ENCODE results near the gene STYK1.
"Not testable (repeated sequence)": the region's sequence is repeated elsewhere in the genome, so short reads cannot be mapped to it uniquely, and the experiment has no call there.

Gene STYK1

GRCh38 chr12:10613349-10614055 lies 60.4 kb downstream of the STYK1 start, which contains the start of gene MAGOHB:
TSS of gene MAGOHB (minus strand) at chr12:10613609. CDS start at chr12:10613532, 77 bp downstream.
- H3K36me3 ChIP-seq (ENCODE audit: insufficient read depth, insufficient read length, low read length), result peaks cover 43% of the 10 kb centered on the region
- no peaks in the 10 kb centered on the region for H3K4me1 ChIP-seq (ENCODE audit: insufficient read depth, insufficient read length)
- H3K4me3 ChIP-seq (ENCODE audit: insufficient read length, low read depth), result peak within 1 kb of the TSS; percentile 91
- peak; percentile 100 for DNase-seq (ENCODE audit: low read depth, low spot score)
- no peaks in the 10 kb centered on the region for H3K9me3 ChIP-seq (ENCODE audit: insufficient read depth, low read length)
- TF ChIP-seq ZNF274 (IDR thresholded peaks at IDR 0.05; ENCODE audit: low read depth, low read length) (no peak), YY1 (IDR thresholded peaks at IDR 0.05; ENCODE audit: insufficient read depth, insufficient read length) (peak; percentile 73)
- H3K9ac ChIP-seq (ENCODE audit: insufficient read length, low read depth), result peak within 1 kb of the TSS; percentile 94
- no peaks in the 10 kb centered on the region for H3K27me3 ChIP-seq (ENCODE audit: insufficient read depth, insufficient read length)

- Histone ChIP-seq H3K9me3 (ENCODE audit: insufficient read depth, low read length) (no peaks in the 10 kb centered on the region), H3K4me3 (ENCODE audit: insufficient read length, low read depth) (peak overlapping the region; percentile 91), H3K4me1 (ENCODE audit: insufficient read depth, insufficient read length) (no peaks in the 10 kb centered on the region), H3K36me3 (ENCODE audit: insufficient read depth, insufficient read length, low read length) (peaks cover 48% of the 10 kb centered on the region), H3K9ac (ENCODE audit: insufficient read length, low read depth) (peak overlapping the region; percentile 94), H3K27me3 (ENCODE audit: insufficient read depth, insufficient read length) (no peaks in the 10 kb centered on the region)
- TF ChIP-seq ZNF274 (IDR thresholded peaks at IDR 0.05; ENCODE audit: low read depth, low read length), result no peak
- no peak for TF ChIP-seq SUZ12 (IDR thresholded peaks at IDR 0.05; ENCODE audit: extremely low read depth, insufficient read depth, insufficient read length)
- no peak for TF ChIP-seq YY1 (IDR thresholded peaks at IDR 0.05; ENCODE audit: insufficient read depth, insufficient read length)
- peak; percentile 33 for DNase-seq (ENCODE audit: low read depth, low spot score)
These were observed 60.9 kb downstream of the STYK1 start for GRCh38 chr12:10612984-10613348.

GRCh38 chr12:10612110-10612509 lies 61.7 kb downstream of the STYK1 start:
- Histone ChIP-seq H3K9me3 (ENCODE audit: insufficient read depth, low read length) (no peaks in the 10 kb centered on the region), H3K4me3 (ENCODE audit: insufficient read length, low read depth) (peak overlapping the region; percentile 91), H3K4me1 (ENCODE audit: insufficient read depth, insufficient read length) (no peaks in the 10 kb centered on the region), H3K36me3 (ENCODE audit: insufficient read depth, insufficient read length, low read length) (peaks cover 57% of the 10 kb centered on the region), H3K27me3 (ENCODE audit: insufficient read depth, insufficient read length) (no peaks in the 10 kb centered on the region), H3K9ac (ENCODE audit: insufficient read length, low read depth) (peak overlapping the region; percentile 94)
- TF ChIP-seq SUZ12 (IDR thresholded peaks at IDR 0.05; ENCODE audit: extremely low read depth, insufficient read depth, insufficient read length) (no peak), ZNF274 (IDR thresholded peaks at IDR 0.05; ENCODE audit: low read depth, low read length) (no peak), YY1 (IDR thresholded peaks at IDR 0.05; ENCODE audit: insufficient read depth, insufficient read length) (no peak)
- no peak for DNase-seq (ENCODE audit: low read depth, low spot score)

GRCh38 chr12:10611258-10611657 lies 62.6 kb downstream of the STYK1 start:
- not testable (repeated sequence) for H3K27me3 ChIP-seq (ENCODE audit: insufficient read depth, insufficient read length); H3K4me3 ChIP-seq (ENCODE audit: insufficient read length, low read depth); H3K4me1 ChIP-seq (ENCODE audit: insufficient read depth, insufficient read length); H3K9me3 ChIP-seq (ENCODE audit: insufficient read depth, low read length); H3K9ac ChIP-seq (ENCODE audit: insufficient read length, low read depth); DNase-seq (ENCODE audit: low read depth, low spot score)
- peaks cover 65% of the 10 kb centered on the region for H3K36me3 ChIP-seq (ENCODE audit: insufficient read depth, insufficient read length, low read length)

GRCh38 chr12:10610188-10610587 lies 63.7 kb downstream of the STYK1 start:
- no peak overlapping the region for H3K9ac ChIP-seq (ENCODE audit: insufficient read length, low read depth)
- H3K27me3 ChIP-seq (ENCODE audit: insufficient read depth, insufficient read length), result no peaks in the 10 kb centered on the region
- DNase-seq (ENCODE audit: low read depth, low spot score), result no peak
- H3K4me1 ChIP-seq (ENCODE audit: insufficient read depth, insufficient read length), result no peaks in the 10 kb centered on the region
- peaks cover 76% of the 10 kb centered on the region for H3K36me3 ChIP-seq (ENCODE audit: insufficient read depth, insufficient read length, low read length)
- TF ChIP-seq YY1 (IDR thresholded peaks at IDR 0.05; ENCODE audit: insufficient read depth, insufficient read length) (no peak), SUZ12 (IDR thresholded peaks at IDR 0.05; ENCODE audit: extremely low read depth, insufficient read depth, insufficient read length) (no peak), ZNF274 (IDR thresholded peaks at IDR 0.05; ENCODE audit: low read depth, low read length) (no peak)
- no peak overlapping the region for H3K4me3 ChIP-seq (ENCODE audit: insufficient read length, low read depth)
- H3K9me3 ChIP-seq (ENCODE audit: insufficient read depth, low read length), result no peaks in the 10 kb centered on the region

- Histone ChIP-seq H3K4me3 (ENCODE audit: insufficient read length, low read depth) (no peak overlapping the region), H3K27me3 (ENCODE audit: insufficient read depth, insufficient read length) (no peaks in the 10 kb centered on the region), H3K4me1 (ENCODE audit: insufficient read depth, insufficient read length) (no peaks in the 10 kb centered on the region), H3K9ac (ENCODE audit: insufficient read length, low read depth) (no peak overlapping the region), H3K36me3 (ENCODE audit: insufficient read depth, insufficient read length, low read length) (peaks cover 95% of the 10 kb centered on the region), H3K9me3 (ENCODE audit: insufficient read depth, low read length) (no peaks in the 10 kb centered on the region)
- DNase-seq (ENCODE audit: low read depth, low spot score), result no peak
- TF ChIP-seq YY1 (IDR thresholded peaks at IDR 0.05; ENCODE audit: insufficient read depth, insufficient read length) (no peak), SUZ12 (IDR thresholded peaks at IDR 0.05; ENCODE audit: extremely low read depth, insufficient read depth, insufficient read length) (no peak), ZNF274 (IDR thresholded peaks at IDR 0.05; ENCODE audit: low read depth, low read length) (no peak)
These were observed 65.9 kb downstream of the STYK1 start for GRCh38 chr12:10607885-10608458.

GRCh38 chr12:10601860-10602259 lies 72.0 kb downstream of the STYK1 start:
- Histone ChIP-seq H3K9ac (ENCODE audit: insufficient read length, low read depth) (no peak overlapping the region), H3K27me3 (ENCODE audit: insufficient read depth, insufficient read length) (no peaks in the 10 kb centered on the region), H3K36me3 (ENCODE audit: insufficient read depth, insufficient read length, low read length) (peaks cover 79% of the 10 kb centered on the region), H3K4me3 (ENCODE audit: insufficient read length, low read depth) (no peak overlapping the region), H3K9me3 (ENCODE audit: insufficient read depth, low read length) (no peaks in the 10 kb centered on the region), H3K4me1 (ENCODE audit: insufficient read depth, insufficient read length) (no peaks in the 10 kb centered on the region)
- no peak for DNase-seq (ENCODE audit: low read depth, low spot score)
- no peak for TF ChIP-seq YY1 (IDR thresholded peaks at IDR 0.05; ENCODE audit: insufficient read depth, insufficient read length)

Data from NT2/D1 (cell line).